Measurements from ENCODE around the gene HNF4A. TPM values are rescaled to one million over a fixed set of nuclear protein-coding genes. Genes with fewer than 3 reads are reported as not detected.

HNF4A gene
- total RNA-seq, 1 donor: not detected

GRCh38 chr20:44477151-44477550 is 121.7 kb downstream of the HNF4A start:
- H3K4me3 ChIP-seq (ENCODE audit: low read depth, low read length): no peak overlapping the region
- TF ChIP-seq CTCF (IDR thresholded peaks at IDR 0.05; ENCODE audit: insufficient read depth, low read length): no peak
- DNase-seq (ENCODE audit: low read depth): peak; percentile 10

- no peak for TF ChIP-seq CTCF (IDR thresholded peaks at IDR 0.05; ENCODE audit: insufficient read depth, low read length)
- no peak overlapping the region for H3K4me3 ChIP-seq (ENCODE audit: low read depth, low read length)
- no peak for DNase-seq (ENCODE audit: low read depth)
Observed at GRCh38 chr20:44478206-44478605, 122.7 kb downstream of the HNF4A start.

GRCh38 chr20:44479643-44480042 is 124.1 kb downstream of the HNF4A start:
- TF ChIP-seq CTCF (IDR thresholded peaks at IDR 0.05; ENCODE audit: insufficient read depth, low read length): no peak
- H3K4me3 ChIP-seq (ENCODE audit: low read depth, low read length): no peak overlapping the region
- no peak for DNase-seq (ENCODE audit: low read depth)

- no peak for TF ChIP-seq CTCF (IDR thresholded peaks at IDR 0.05; ENCODE audit: insufficient read depth, low read length)
- no peak for DNase-seq (ENCODE audit: low read depth)
- H3K4me3 ChIP-seq (ENCODE audit: low read depth, low read length): no peak overlapping the region
Observed at GRCh38 chr20:44480097-44480496, 124.6 kb downstream of the HNF4A start.

- DNase-seq (ENCODE audit: low read depth): no peak
- no peak for TF ChIP-seq CTCF (IDR thresholded peaks at IDR 0.05; ENCODE audit: insufficient read depth, low read length)
- no peak overlapping the region for H3K4me3 ChIP-seq (ENCODE audit: low read depth, low read length)
Observed at GRCh38 chr20:44481719-44482416, 126.4 kb downstream of the HNF4A start.

GRCh38 chr20:44483112-44483511 is 127.6 kb downstream of the HNF4A start:
- no peak for DNase-seq (ENCODE audit: low read depth)
- TF ChIP-seq CTCF (IDR thresholded peaks at IDR 0.05; ENCODE audit: insufficient read depth, low read length): no peak
- H3K4me3 ChIP-seq (ENCODE audit: low read depth, low read length): no peak overlapping the region

Small RNAs within 50 kb of the gene (small RNA-seq; reads per million reads assigned to genes)
- gene MIR3646 (not detected), gene RF00019 (not detected), gene RPL37AP1 (not detected)

Other genes with a start within 250 kb of the HNF4A start
- gene JPH2, start 168.5 kb upstream of the HNF4A start, total RNA-seq (ENCODE audit: low replicate concordance): under 0.01 and 0.82 TPM in 2 replicates
- 12.6 and 45.1 TPM in 2 replicates for gene OSER1, start 144.9 kb upstream of the HNF4A start, total RNA-seq (ENCODE audit: low replicate concordance)
- 0.18 and 0.90 TPM in 2 replicates for gene GDAP1L1, start 108.4 kb upstream of the HNF4A start, total RNA-seq (ENCODE audit: low replicate concordance)
- 1.8 and 11.0 TPM in 2 replicates for gene FITM2, start 44.5 kb upstream of the HNF4A start, total RNA-seq (ENCODE audit: low replicate concordance)
- not detected in 2 replicates for gene R3HDML, start 18.7 kb upstream of the HNF4A start, total RNA-seq (ENCODE audit: low replicate concordance)
- 11.1 and 18.0 TPM in 2 replicates for gene TTPAL, start 120.2 kb downstream of the HNF4A start, total RNA-seq (ENCODE audit: low replicate concordance)
- 113 and 160 TPM in 2 replicates for gene SERINC3, start 166.4 kb downstream of the HNF4A start, total RNA-seq (ENCODE audit: low replicate concordance)
- gene PKIG, start 226.9 kb downstream of the HNF4A start, total RNA-seq (ENCODE audit: low replicate concordance): 83.2 and 134 TPM in 2 replicates